H1 (cell line): ENCODE results near the gene ASH1L. TPM values are rescaled to one million over a fixed set of nuclear protein-coding genes. Genes with fewer than 3 reads are reported as not detected.

Experiments
- CTCF ChIA-PET: fragments of 300-600 bp; sonication (Branson Sonifier 250); formaldehyde crosslinking; loops from one replicate; lab custom pipeline; 2021; ENCODE audit not compliant: partially characterized antibody; lab: Charles Lee
- POLR2A ChIA-PET: fragments of 300-600 bp; sonication (Branson Sonifier 250); formaldehyde crosslinking; loops from one replicate; lab custom pipeline; 2021; ENCODE audit warnings: inconsistent platforms; ENCODE audit not compliant: partially characterized antibody; lab: Charles Lee
- DNase-seq, 2 experiments: peaks; one replicate each; pipeline versions ENCODE4 v3.0.0 to v3.0.0-alpha.2; 2010 to 2022; ENCODE audit warnings: low spot score in 2 of 2, low read depth in 1 of 2, mixed read lengths in 1 of 2
- FAIRE-seq: peaks from 2 replicates; lab custom pipeline; 2011; peaks lifted over from hg19 to GRCh38; lab: Jason Lieb, UNC
- H2AFZ ChIP-seq: 2 replicates; pipeline ENCODE4 v1.8.1; 2012; ENCODE audit warnings: low read length, inconsistent platforms
- H2AK5ac ChIP-seq: 2 replicates; pipeline ENCODE4 v1.6.1; 2013; ENCODE audit warnings: low read depth, low read length
- H2BK120ac ChIP-seq: replicated peaks from 2 replicates; pipeline ENCODE3; 2013; ENCODE audit warnings: low read depth, low read length, inconsistent platforms
- H2BK12ac ChIP-seq: 2 replicates; pipeline ENCODE4 v1.6.1; 2013; ENCODE audit warnings: low read depth, low read length
- H2BK15ac ChIP-seq: 2 replicates; pipeline ENCODE4 v1.6.1; 2013; ENCODE audit warnings: low read length
- H2BK20ac ChIP-seq: 2 replicates; pipeline ENCODE4 v1.6.1; 2013; ENCODE audit warnings: low read length
- H2BK5ac ChIP-seq: 2 replicates; pipeline ENCODE4 v1.6.1; 2013; ENCODE audit warnings: low read depth, low read length
- H3K14ac ChIP-seq: 2 replicates; pipeline ENCODE4 v1.6.1; 2013; ENCODE audit warnings: inconsistent platforms; ENCODE audit not compliant: insufficient read length
- H3K18ac ChIP-seq: 2 replicates; pipeline ENCODE4 v1.6.1; 2013; ENCODE audit warnings: low read length; ENCODE audit errors: extremely low read depth
- H3K23ac ChIP-seq: 2 replicates; pipeline ENCODE4 v1.6.1; 2013; ENCODE audit warnings: inconsistent platforms; ENCODE audit not compliant: insufficient read length
- H3K23me2 ChIP-seq: 2 replicates; pipeline ENCODE4 v1.6.1; 2013; ENCODE audit warnings: low read depth, low read length
- H3K27ac ChIP-seq: 2 replicates; pipeline ENCODE4 v1.6.1; 2011; ENCODE audit warnings: low read depth, low read length, inconsistent platforms
- H3K27me3 ChIP-seq, 4 experiments: replicated peaks in 1 of 4; 1 replicate in 1 of 4; 2 replicates in 3 of 4; pipeline versions ENCODE4 v1.6.1 to v1.8.1; 2011 to 2013; ENCODE audit warnings: low read length in 3 of 4, mild to moderate bottlenecking in 3 of 4, inconsistent platforms in 2 of 4, mixed read lengths in 2 of 4, moderate library complexity in 1 of 4; ENCODE audit not compliant: control insufficient read depth in 3 of 4, insufficient read depth in 3 of 4; ENCODE audit errors: extremely low read depth in 1 of 4
- H3K36me3 ChIP-seq, 4 experiments: 2 replicates each; pipeline versions ENCODE4 v1.6.1 to v1.8.1; 2011 to 2013; ENCODE audit warnings: mild to moderate bottlenecking in 4 of 4, low read length in 3 of 4, moderate library complexity in 2 of 4, control low read depth in 1 of 4, inconsistent platforms in 1 of 4; ENCODE audit not compliant: insufficient read depth in 4 of 4, control insufficient read depth in 2 of 4
- H3K4ac ChIP-seq: replicated peaks from 2 replicates; pipeline ENCODE3; 2013; ENCODE audit warnings: low read length, low read depth, mixed read lengths, inconsistent platforms; ENCODE audit not compliant: insufficient read length
- H3K4me1 ChIP-seq, 4 experiments: replicated peaks in 1 of 4; 1 replicate in 1 of 4; 2 replicates in 3 of 4; pipeline versions ENCODE4 v1.6.1 to v1.8.1; 2011 to 2013; ENCODE audit warnings: low read length in 3 of 4, inconsistent platforms in 2 of 4, mixed read lengths in 1 of 4; ENCODE audit not compliant: insufficient read depth in 4 of 4, control insufficient read depth in 3 of 4
- H3K4me2 ChIP-seq, 2 experiments: 2 replicates each; pipeline versions ENCODE4 v1.6.1 to v1.8.1; 2011 to 2013; ENCODE audit warnings: low read depth in 2 of 2, low read length in 2 of 2, control low read depth in 1 of 2, inconsistent platforms in 1 of 2, mild to moderate bottlenecking in 1 of 2; ENCODE audit not compliant: insufficient read depth in 1 of 2
- H3K4me3 ChIP-seq, 4 experiments: fragments of 200-600, 300-600 bp in 1 of 4; sonication (generic), shearing (Covaris generic), sonication (Bioruptor Twin) in 1 of 4; 2 replicates each; pipeline versions ENCODE4 v1.5.1 to v1.8.1; 2011 to 2016; ENCODE audit warnings: low read length in 4 of 4, low read depth in 3 of 4, control low read depth in 2 of 4, inconsistent platforms in 2 of 4, mild to moderate bottlenecking in 2 of 4, mixed read lengths in 1 of 4, moderate library complexity in 1 of 4; ENCODE audit not compliant: insufficient read depth in 2 of 4; ENCODE audit errors: extremely low read depth in 1 of 4
- H3K56ac ChIP-seq: replicated peaks from 2 replicates; pipeline ENCODE3; 2013; ENCODE audit warnings: low read depth, mild to moderate bottlenecking, mixed read lengths, low read length, inconsistent platforms; ENCODE audit not compliant: insufficient read length
- H3K79me1 ChIP-seq: 2 replicates; pipeline ENCODE4 v1.6.1; 2013; ENCODE audit warnings: low read depth, low read length, control low read depth
- H3K79me2 ChIP-seq, 2 experiments: 2 replicates each; pipeline versions ENCODE4 v1.6.1 to v1.8.1; 2012 to 2013; ENCODE audit warnings: low read length in 2 of 2, mild to moderate bottlenecking in 2 of 2, inconsistent platforms in 1 of 2; ENCODE audit not compliant: insufficient read depth in 2 of 2, control insufficient read depth in 1 of 2
- H3K9ac ChIP-seq, 4 experiments: replicated peaks in 1 of 4; 1 replicate in 1 of 4; 2 replicates in 3 of 4; pipeline versions ENCODE4 v1.6.1 to v1.8.1; 2011 to 2013; ENCODE audit warnings: low read depth in 3 of 4, low read length in 3 of 4, control low read depth in 2 of 4, mild to moderate bottlenecking in 2 of 4, moderate library complexity in 2 of 4, inconsistent platforms in 1 of 4; ENCODE audit errors: extremely low read depth in 1 of 4
- H3K9me3 ChIP-seq, 2 experiments: 2 replicates each; pipeline versions ENCODE4 v1.6.1 to v1.8.1; 2012 to 2013; ENCODE audit warnings: mild to moderate bottlenecking in 2 of 2, moderate library complexity in 2 of 2, control low read depth in 1 of 2, inconsistent platforms in 1 of 2, low read depth in 1 of 2, low read length in 1 of 2, mixed read lengths in 1 of 2; ENCODE audit not compliant: insufficient read depth in 2 of 2
- H4K20me1 ChIP-seq, 2 experiments: replicated peaks in 1 of 2; 2 replicates each; pipeline versions ENCODE3 to v1.8.1; 2011 to 2013; ENCODE audit warnings: inconsistent platforms in 2 of 2, low read length in 2 of 2, mild to moderate bottlenecking in 1 of 2; ENCODE audit not compliant: insufficient read depth in 2 of 2, control insufficient read depth in 1 of 2
- H4K5ac ChIP-seq: 2 replicates; pipeline ENCODE4 v1.6.1; 2013; ENCODE audit warnings: low read length, low read depth, mixed read lengths, inconsistent platforms; ENCODE audit not compliant: insufficient read length
- H4K8ac ChIP-seq: 2 replicates; pipeline ENCODE4 v1.8.0; 2013; ENCODE audit warnings: mild to moderate bottlenecking, moderate library complexity, low read length, inconsistent platforms; ENCODE audit not compliant: insufficient read depth; ENCODE audit errors: extremely low read depth
- H4K91ac ChIP-seq: replicated peaks from 2 replicates; pipeline ENCODE3; 2013; ENCODE audit warnings: low read length, mixed read lengths, inconsistent platforms; ENCODE audit not compliant: insufficient read length
- YY1 ChIP-seq: IDR thresholded peaks from 2 replicates; pipeline ENCODE4 v1.6.1; 2011; ENCODE audit warnings: low read depth, mild to moderate bottlenecking, low read length
- WGBS, 2 experiments: shearing (Covaris generic) in 1 of 2; methylation state at CpG; one replicate each; pipeline versions ENCODE4 v1.1.6 to v1.1.7; 2013 to 2015; ENCODE audit warnings: low lambda C conversion rate in 2 of 2, mixed read lengths in 2 of 2, inconsistent platforms in 1 of 2, low coverage in 1 of 2, missing lambda C conversion rate in 1 of 2; ENCODE audit not compliant: insufficient replicate concordance in 2 of 2, insufficient coverage in 1 of 2, insufficient read length in 1 of 2; ENCODE audit errors: extremely low coverage in 1 of 2, missing lambda C conversion rate in 1 of 2; 5-methylcytosine and 5-hydroxymethylcytosine counted together
- polyA plus RNA-seq, 7 experiments: library from polyadenylated mRNA; depleted of rRNA in 3 of 7; stranded (reverse) in 5 of 7; unstranded in 2 of 7; fragments of >200 nt in 5 of 7; fragments of 200-250 nt in 2 of 7; gene quantifications; 1 replicate in 5 of 7; 2 replicates in 1 of 7; 4 replicates in 1 of 7; pipeline versions ENCODE4 v1.2.1 to v1.2.3, GENCODE V29; 2011 to 2013; ENCODE audit warnings: missing spikeins in 2 of 7, mixed read lengths in 2 of 7
- total RNA-seq: library from RNA; stranded (reverse); fragmentation: NEBNext Ultra II Directional; extraction: Animal tissue kit (Norgen Biotek cat#: 25700); gene quantifications from 2 replicates; pipeline ENCODE4 v1.2.1, GENCODE V29; 2021
- TF ChIP-seq, protein P1 (sequence below), 3 experiments: IDR thresholded peaks; 1 replicate in 2 of 3; 2 replicates in 1 of 3; pipeline versions ENCODE4 v1.5.1 to v1.6.1; 2011; ENCODE audit warnings: low read length in 3 of 3, mild to moderate bottlenecking in 3 of 3, inconsistent platforms in 2 of 3, low read depth in 1 of 3, moderate library complexity in 1 of 3; ENCODE audit not compliant: insufficient read depth in 1 of 3; ENCODE audit errors: control extremely low read depth in 1 of 3

ASH1L gene
- total and polyA plus RNA-seq, 2 of the 8 experiments (the other 6 are each of a cell fraction or from before 2014, with no cell fraction given): 7.5 to 27.6 TPM

- peak overlapping the region; percentile 83 to 84 for H3K4me2 ChIP-seq
- peak overlapping the region; percentile 91 for H2BK120ac ChIP-seq
- peaks cover 16% of the 10 kb centered on the region; the same call in 1 of the 2 replicates for H3K79me1 ChIP-seq
- peak overlapping the region; percentile 2 for H3K14ac ChIP-seq
- peak overlapping the region; percentile 77 for H4K91ac ChIP-seq
- H3K27me3 ChIP-seq: no peaks in the 10 kb centered on the region; a peak in 1 of 7 replicates
- H2BK12ac ChIP-seq: 0 out of 2 replicates have a peak overlapping the region, but pooled peaks have one; percentile 32
- H3K9me3 ChIP-seq: no peaks in the 10 kb centered on the region
- peaks cover 9% of the 10 kb centered on the region for H3K23me2 ChIP-seq
- H4K20me1 ChIP-seq: peaks cover 5 to 20% of the 10 kb centered on the region in 2 experiments
- H3K23ac ChIP-seq: no peak overlapping the region
- peak overlapping the region; percentile 96 for H2BK5ac ChIP-seq
- peak overlapping the region; percentile 77 for H4K5ac ChIP-seq
- peak overlapping the region; percentile 88 for H4K8ac ChIP-seq
- peak overlapping the region; percentile 91 for H3K56ac ChIP-seq
- 0 out of 2 replicates have a peak overlapping the region, but pooled peaks have one; percentile 4 for H2BK15ac ChIP-seq
- peak overlapping the region; percentile 79 to 100 (median 89) for H3K4me3 ChIP-seq
- 63% methylated on average over 11 of the region's 11 CpGs; no CpG with 5 or more reads in 1 of the 2 experiments for WGBS, 2 experiments
- POLR2A ChIA-PET: interaction anchor here (0.6 to 1.9 kb wide), 3 partner anchors 12 to 74 kb away, joined by 3 to 12 read pairs (median 6); partner anchors contain the start of genes CLK2 and RUSC1
- H3K9ac ChIP-seq: peak overlapping the region; percentile 82 to 88 (median 85)
- TF ChIP-seq YY1: peak; percentile 27; the same call in 1 of the 2 replicates
- TF ChIP-seq, protein P1, sequence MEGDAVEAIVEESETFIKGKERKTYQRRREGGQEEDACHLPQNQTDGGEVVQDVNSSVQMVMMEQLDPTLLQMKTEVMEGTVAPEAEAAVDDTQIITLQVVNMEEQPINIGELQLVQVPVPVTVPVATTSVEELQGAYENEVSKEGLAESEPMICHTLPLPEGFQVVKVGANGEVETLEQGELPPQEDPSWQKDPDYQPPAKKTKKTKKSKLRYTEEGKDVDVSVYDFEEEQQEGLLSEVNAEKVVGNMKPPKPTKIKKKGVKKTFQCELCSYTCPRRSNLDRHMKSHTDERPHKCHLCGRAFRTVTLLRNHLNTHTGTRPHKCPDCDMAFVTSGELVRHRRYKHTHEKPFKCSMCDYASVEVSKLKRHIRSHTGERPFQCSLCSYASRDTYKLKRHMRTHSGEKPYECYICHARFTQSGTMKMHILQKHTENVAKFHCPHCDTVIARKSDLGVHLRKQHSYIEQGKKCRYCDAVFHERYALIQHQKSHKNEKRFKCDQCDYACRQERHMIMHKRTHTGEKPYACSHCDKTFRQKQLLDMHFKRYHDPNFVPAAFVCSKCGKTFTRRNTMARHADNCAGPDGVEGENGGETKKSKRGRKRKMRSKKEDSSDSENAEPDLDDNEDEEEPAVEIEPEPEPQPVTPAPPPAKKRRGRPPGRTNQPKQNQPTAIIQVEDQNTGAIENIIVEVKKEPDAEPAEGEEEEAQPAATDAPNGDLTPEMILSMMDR (IDR thresholded peaks at IDR 0.05; ENCODE audit: control extremely low read depth in 1 of 3, insufficient read depth in 1 of 3, low read depth in 1 of 3, low read length in 3 of 3): no peak
- FAIRE-seq (no peak), DNase-seq (no peak)
- H3K4ac ChIP-seq: peak overlapping the region; percentile 93
- H3K18ac ChIP-seq: peak overlapping the region; percentile 89
- peaks cover 0 to 8% (median 4%) of the 10 kb centered on the region in 4 experiments; a peak in 6 of 7 replicates for H3K4me1 ChIP-seq
- peak overlapping the region; percentile 15; the same call in 1 of the 2 replicates for H2BK20ac ChIP-seq
- H3K79me2 ChIP-seq: peaks cover 8 to 36% of the 10 kb centered on the region in 2 experiments
- CTCF ChIA-PET: interaction anchor here (1.4 to 1.8 kb wide), 3 partner anchors 14 to 58 kb away, joined by 4 to 12 read pairs (median 4); no protein-coding TSS in a partner anchor
- H2AFZ ChIP-seq: no peak overlapping the region
- peaks cover 3 to 32% (median 16%) of the 10 kb centered on the region in 4 experiments; a peak in 6 of 8 replicates for H3K36me3 ChIP-seq
- peak overlapping the region; percentile 42; the same call in 1 of the 2 replicates for H2AK5ac ChIP-seq
- peak overlapping the region; percentile 65 for H3K27ac ChIP-seq
Observed at GRCh38 chr1:155309423-155310021, 253.1 kb downstream of the ASH1L start.
